T-cell (primary cell): Measurements from ENCODE around the gene HCAR2. TPM values are rescaled to one million over a fixed set of nuclear protein-coding genes. Genes with fewer than 3 reads are reported as not detected.
"Not testable (repeated sequence)": the region's sequence is repeated elsewhere in the genome, so short reads cannot be mapped to it uniquely, and the experiment has no call there.

Experiments
- ATAC-seq, 4 experiments: fragments of 200-7000 bp in 3 of 4; fragments of 150-1000 bp in 1 of 4; cut with Tn5 transposase; replicated peaks in 1 of 4; 1 replicate in 3 of 4; 2 replicates in 1 of 4; pipeline ENCODE4 v1.10.0; 2021; ENCODE audit warnings: moderate library complexity in 3 of 4, mild to moderate bottlenecking in 2 of 4, moderate number of reproducible peaks in 1 of 4
- CTCF ChIA-PET, 2 donors: fragments of 300-600 bp; sonication (Branson Sonifier 250); formaldehyde crosslinking; loops; one replicate each; lab custom pipeline; 2022; ENCODE audit warnings: antibody characterized with exemption in 2 of 2; lab: Charles Lee
- POLR2A ChIA-PET, 2 donors: fragments of 300-600 bp; sonication (Branson Sonifier 250); formaldehyde crosslinking; loops; one replicate each; lab custom pipeline; 2022; ENCODE audit warnings: antibody characterized with exemption in 2 of 2; lab: Charles Lee
- DNase-seq, 35 experiments: peaks; one replicate each; pipeline versions ENCODE4 v3.0.0 to v3.0.0-alpha.2; 2013 to 2023
- H3K27ac ChIP-seq: one replicate; pipeline ENCODE4 v1.5.1; 2013; ENCODE audit warnings: low read length
- H3K27me3 ChIP-seq, 2 experiments: replicated peaks in 1 of 2; 1 replicate in 1 of 2; 2 replicates in 1 of 2; pipeline versions ENCODE4 v1.6.1 to v1.7.0; 2013; ENCODE audit warnings: low read length in 1 of 2, mixed read lengths in 1 of 2; ENCODE audit not compliant: control insufficient read depth in 2 of 2, insufficient read depth in 2 of 2; ENCODE audit errors: extremely low read depth in 1 of 2
- H3K36me3 ChIP-seq, 2 donors: 1 replicate in 1 of 2; 2 replicates in 1 of 2; pipeline versions ENCODE4 v1.6.1 to v1.7.0; 2013; ENCODE audit warnings: low read length in 1 of 2; ENCODE audit not compliant: control insufficient read depth in 2 of 2, insufficient read depth in 1 of 2; ENCODE audit errors: extremely low read depth in 1 of 2
- H3K4me1 ChIP-seq, 2 experiments: 1 replicate in 1 of 2; 2 replicates in 1 of 2; pipeline versions ENCODE4 v1.6.1 to v1.7.0; 2013; ENCODE audit warnings: low read length in 2 of 2, mixed read lengths in 1 of 2; ENCODE audit not compliant: insufficient read depth in 2 of 2, control insufficient read depth in 1 of 2; ENCODE audit errors: extremely low read depth in 1 of 2
- H3K4me3 ChIP-seq, 2 donors: 1 replicate in 1 of 2; 2 replicates in 1 of 2; pipeline versions ENCODE4 v1.5.1 to v1.7.0; 2013; ENCODE audit warnings: mild to moderate bottlenecking in 2 of 2, low read length in 1 of 2, moderate library complexity in 1 of 2; ENCODE audit not compliant: control insufficient read depth in 1 of 2; ENCODE audit errors: extremely low read depth in 1 of 2
- H3K9me3 ChIP-seq: 2 replicates; pipeline ENCODE4 v1.7.0; 2013
- H3K27ac Mint-ChIP-seq, 2 donors: one replicate each; pipeline ENCODE4 v1.8.0; 2020 to 2021; ENCODE audit warnings: mild to moderate bottlenecking in 2 of 2, mixed read lengths in 2 of 2
- H3K27me3 Mint-ChIP-seq, 2 donors: one replicate each; pipeline ENCODE4 v1.8.0; 2021 to 2022; ENCODE audit warnings: mixed read lengths in 2 of 2
- H3K36me3 Mint-ChIP-seq: one replicate; pipeline ENCODE4 v1.8.0; 2021; ENCODE audit warnings: mixed read lengths
- H3K4me1 Mint-ChIP-seq, 3 donors: one replicate each; pipeline ENCODE4 v1.8.0; 2020 to 2022; ENCODE audit warnings: mixed read lengths in 3 of 3, mild to moderate bottlenecking in 1 of 3
- H3K4me3 Mint-ChIP-seq, 3 donors: one replicate each; pipeline ENCODE4 v1.8.0; 2020 to 2022; ENCODE audit warnings: mild to moderate bottlenecking in 3 of 3, mixed read lengths in 3 of 3, moderate library complexity in 3 of 3
- H3K9me3 Mint-ChIP-seq, 3 donors: one replicate each; pipeline ENCODE4 v1.8.0; 2020 to 2022; ENCODE audit warnings: mixed read lengths in 3 of 3
- WGBS: methylation state at CpG from one replicate; pipeline ENCODE4 v1.1.5; 2013; ENCODE audit warnings: missing lambda C conversion rate; ENCODE audit not compliant: insufficient coverage; 5-methylcytosine and 5-hydroxymethylcytosine counted together
- total RNA-seq, 35 experiments: library from RNA in 6 of 35; stranded (reverse) in 6 of 35; fragments of 120-200 nt in 1 of 35; gene quantifications; one replicate each; pipeline versions ENCODE4 v1.2.1 to v1.2.4 and lab custom pipeline; 2013 to 2026

The HCAR2 gene
- total RNA-seq (under 1 TPM in 1 of 5 donors, not detected in 4; 0.23 TPM), total RNA-seq (lab: John Stamatoyannopoulos, UW) (0 to 0.43 (median 0) reads per million in 29 experiments)
- total RNA-seq (2013): 0.07 TPM

DNA sequence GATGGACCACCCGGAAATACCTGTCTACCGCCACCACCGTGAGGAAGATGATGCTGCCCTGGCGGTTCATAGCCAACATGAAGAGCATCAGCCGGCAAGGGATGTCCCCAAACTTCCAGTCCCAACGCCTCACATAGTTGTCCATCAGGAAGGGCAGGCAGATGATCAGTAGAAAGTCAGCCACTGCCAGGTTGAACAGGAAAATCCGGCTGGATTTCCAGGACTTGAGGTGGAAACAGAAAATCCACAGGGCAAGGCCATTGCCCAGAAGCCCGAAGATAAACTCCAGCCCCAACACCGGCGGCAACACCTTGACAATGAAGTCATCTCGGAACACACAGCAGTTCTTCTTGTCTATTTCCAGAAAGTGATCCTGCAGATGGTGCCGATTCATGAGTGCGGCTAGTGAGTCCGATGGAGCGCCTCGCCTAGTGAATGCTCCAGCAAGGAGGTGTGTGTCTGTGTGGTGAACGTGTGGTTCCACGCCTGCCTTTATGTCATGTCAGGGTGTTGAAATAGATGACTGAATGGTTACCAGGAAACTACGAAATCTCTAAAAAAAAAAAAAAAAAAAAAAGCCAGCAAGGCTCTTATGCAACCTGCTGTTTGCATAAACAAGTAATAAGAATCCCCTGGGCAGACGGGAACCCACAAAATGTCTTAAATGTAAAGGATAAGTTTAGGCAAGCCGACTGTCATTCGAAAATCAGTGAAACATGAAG lies at the start of gene HCAR2:
TSS of gene HCAR2 (minus strand) at position 468 of the 722 bp plus-strand sequence. CDS start at position 394, 74 bp downstream.
- H3K4me1 Mint-ChIP-seq, H3K27ac ChIP-seq, H3K27ac Mint-ChIP-seq, POLR2A ChIA-PET, H3K27me3 Mint-ChIP-seq, H3K36me3 ChIP-seq, CTCF ChIA-PET, H3K4me1 ChIP-seq, H3K4me3 Mint-ChIP-seq, ATAC-seq, H3K9me3 Mint-ChIP-seq, H3K27me3 ChIP-seq, H3K4me3 ChIP-seq, H3K9me3 ChIP-seq, H3K36me3 Mint-ChIP-seq: not testable (repeated sequence)
- peak in 1 of 35 experiments; percentile 22 for DNase-seq
- 90% methylated on average over 16 of the region's 22 CpGs for WGBS

DNA sequence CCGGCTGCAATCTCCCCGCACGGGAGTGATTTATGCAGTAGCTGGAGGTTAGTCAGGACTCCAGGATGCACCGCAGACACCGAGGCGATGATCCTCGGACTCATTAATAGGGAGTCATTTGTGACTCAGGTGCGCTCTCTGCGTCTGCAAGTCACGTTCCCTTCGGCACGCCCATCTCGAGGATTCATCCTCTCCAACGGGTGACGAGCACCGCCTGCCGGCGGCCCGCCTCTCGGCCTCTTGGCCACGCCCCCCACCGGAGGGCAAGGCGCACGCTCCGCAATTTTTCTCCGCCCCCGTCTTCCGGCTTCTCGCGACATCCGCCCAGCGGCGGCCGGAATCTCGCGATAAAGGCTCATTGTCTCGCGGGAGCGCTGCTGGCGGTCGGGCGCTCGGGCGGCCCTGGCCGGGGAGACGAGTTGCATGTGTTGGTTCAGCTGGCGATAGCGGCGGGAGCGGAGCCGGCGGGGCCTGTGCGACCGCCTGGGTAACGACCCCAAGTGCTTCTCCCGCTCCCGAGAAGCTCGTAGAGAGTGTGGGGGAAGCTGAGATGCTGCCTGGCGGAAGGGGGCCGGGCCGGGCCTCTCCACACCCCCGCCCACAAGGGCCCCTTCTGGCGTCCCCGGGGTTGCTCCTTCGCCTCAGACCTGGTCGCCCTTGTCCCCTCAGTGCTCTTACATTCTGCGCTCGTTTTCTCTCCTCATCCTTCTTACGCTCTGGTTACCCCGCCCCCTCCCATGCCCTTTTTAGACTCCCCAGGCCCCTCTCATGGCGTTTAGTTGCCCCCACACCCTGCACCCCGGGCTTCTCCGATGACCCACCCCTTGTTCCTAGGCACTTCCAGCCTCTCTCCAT lies 49.5 kb upstream of the HCAR2 start, which contains the start of gene DENR:
TSS of gene DENR (plus strand) at position 361 of the 855 bp plus-strand sequence. CDS start 878 bp downstream, outside the sequence.
- H3K4me1 Mint-ChIP-seq: peaks cover 49 to 56% (median 52%) of the 10 kb centered on the region in 3 donors
- peaks cover 34% of the 10 kb centered on the region for H3K36me3 Mint-ChIP-seq
- POLR2A ChIA-PET: interaction anchor here in 1 of 2 donors (1.1 kb wide), 1 partner anchor 480 kb away, joined by 3 read pairs; the partner anchor contains the start of gene MPHOSPH9

DNA sequence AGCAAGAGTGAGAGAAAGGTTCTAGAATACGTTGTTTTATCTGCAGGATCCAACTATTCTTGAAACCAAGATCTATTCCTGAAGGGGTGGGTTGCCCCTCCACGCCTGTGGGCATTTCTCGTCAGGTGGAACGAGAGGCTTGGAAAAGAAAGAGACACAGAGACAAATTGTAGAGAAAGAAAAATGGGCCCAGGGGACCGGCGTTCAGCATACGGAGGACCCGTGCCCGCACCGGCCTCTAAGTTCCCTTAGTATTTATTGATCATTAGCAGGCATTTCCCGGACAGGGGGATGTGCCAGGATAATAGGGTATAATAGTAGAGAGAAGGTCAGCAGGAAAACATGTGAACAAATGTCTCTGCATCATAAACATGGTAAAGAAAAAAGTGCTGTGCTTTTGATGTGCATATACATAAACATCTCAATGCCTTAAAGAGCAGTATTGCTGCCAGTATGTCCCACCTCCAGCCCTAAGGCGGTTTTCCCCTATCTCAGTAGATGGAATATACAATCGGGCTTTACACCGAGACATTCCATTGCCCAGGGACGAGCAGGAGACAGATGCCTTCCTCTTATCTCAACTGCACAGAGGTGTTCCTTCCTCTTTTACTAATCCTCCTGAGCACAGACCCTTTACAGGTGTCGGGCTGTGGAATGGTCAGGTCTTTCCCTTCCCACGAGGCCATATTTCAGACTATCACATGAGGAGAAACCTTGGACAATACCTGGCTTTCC lies 47.8 kb upstream of the HCAR2 start:
- peaks cover 19% of the 10 kb centered on the region for H3K36me3 Mint-ChIP-seq
- CTCF ChIA-PET, ATAC-seq, DNase-seq, H3K27me3 ChIP-seq, H3K27ac ChIP-seq, H3K9me3 Mint-ChIP-seq, H3K27me3 Mint-ChIP-seq, POLR2A ChIA-PET, H3K4me3 ChIP-seq, H3K9me3 ChIP-seq: not testable (repeated sequence)
- H3K4me3 Mint-ChIP-seq: peak overlapping the region; percentile 90 to 94 (median 92)
- 88% methylated on average over 10 of the region's 17 CpGs for WGBS
- Histone ChIP-seq H3K4me1 (peaks cover 15 to 16% of the 10 kb centered on the region in 2 experiments), H3K36me3 (peaks cover 0 to 21% of the 10 kb centered on the region in 2 donors)
- H3K27ac Mint-ChIP-seq: peak overlapping the region; percentile 76 to 99
- H3K4me1 Mint-ChIP-seq: peaks cover 35 to 39% (median 35%) of the 10 kb centered on the region in 3 donors

More for the DNA sequence above, 49.5 kb upstream of the HCAR2 start, which contains the start of gene DENR:
- WGBS: under 1% methylated on average over 59 of the region's 73 CpGs
- Histone ChIP-seq H3K9me3 (no peaks in the 10 kb centered on the region), H3K36me3 (peaks cover 0 to 36% of the 10 kb centered on the region in 2 donors), H3K27me3 (no peaks in the 10 kb centered on the region), H3K4me3 (peak within 1 kb of the TSS; percentile 61 to 98), H3K4me1 (peaks cover 15 to 20% of the 10 kb centered on the region in 2 experiments), H3K27ac (peak within 1 kb of the TSS; percentile 85)
- CTCF ChIA-PET: interaction anchor here in 1 of 2 donors (0.8 kb wide), 1 partner anchor 37 kb away, joined by 3 read pairs; no protein-coding TSS in a partner anchor
- H3K27ac Mint-ChIP-seq: peak within 1 kb of the TSS; percentile 98 to 99
- DNase-seq (peak; percentile 97 to 100 (median 99)), ATAC-seq (peak; percentile 93 to 95 (median 94))
- H3K9me3 Mint-ChIP-seq: no peaks in the 10 kb centered on the region
- H3K27me3 Mint-ChIP-seq: no peaks in the 10 kb centered on the region
- H3K4me3 Mint-ChIP-seq: peak within 1 kb of the TSS; percentile 90 to 94 (median 92)

DNA sequence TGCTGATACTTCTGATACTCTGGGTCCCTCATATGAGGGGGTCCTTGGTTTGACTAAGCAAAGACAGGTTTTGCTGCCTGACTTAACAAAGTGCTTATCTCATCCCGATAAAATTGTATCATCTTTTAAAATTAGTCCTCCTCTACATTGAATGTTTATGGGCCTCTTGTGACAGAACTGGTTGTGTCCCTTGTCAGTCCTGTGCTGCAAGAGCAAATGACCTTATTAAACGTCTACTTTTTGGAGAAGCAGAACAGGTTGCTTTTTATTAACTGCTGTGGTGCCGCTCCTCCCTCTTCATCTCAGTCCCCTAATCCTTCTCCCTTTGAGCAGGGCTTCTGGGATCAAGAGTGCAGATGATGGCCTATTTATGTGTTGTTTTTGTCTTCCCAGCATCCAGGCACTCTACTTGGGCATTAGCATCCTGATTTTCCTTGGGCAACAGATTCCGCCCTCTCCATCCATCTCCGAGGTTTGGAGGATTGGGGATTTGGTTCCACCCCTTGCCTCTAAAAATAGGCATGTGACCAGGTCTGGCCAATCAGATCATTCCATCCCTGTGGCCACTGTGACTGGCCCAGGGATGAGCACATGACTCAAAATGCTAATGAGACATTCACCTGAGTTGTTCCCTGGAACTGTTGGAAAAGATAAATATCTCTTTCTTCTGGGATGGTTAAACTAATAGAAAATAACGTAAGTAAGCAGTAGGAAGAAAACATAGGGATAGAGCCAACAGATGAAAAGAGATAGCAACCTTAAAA lies 46.6 kb upstream of the HCAR2 start:
- no peak overlapping the region for H3K27ac Mint-ChIP-seq
- WGBS: no CpG with 5 or more reads among the region's 6 CpGs
- H3K36me3 Mint-ChIP-seq: peaks cover 10% of the 10 kb centered on the region
- peaks cover 0 to 3% of the 10 kb centered on the region in 2 experiments for H3K27me3 ChIP-seq
- H3K36me3 ChIP-seq: peaks cover 0 to 10% of the 10 kb centered on the region in 2 donors
- POLR2A ChIA-PET: no interaction called here
- DNase-seq (no peak), ATAC-seq (no peak)
- peaks cover 15 to 16% of the 10 kb centered on the region in 2 experiments for H3K4me1 ChIP-seq
- no peaks in the 10 kb centered on the region for H3K9me3 Mint-ChIP-seq
- CTCF ChIA-PET: no interaction called here
- no peaks in the 10 kb centered on the region for H3K27me3 Mint-ChIP-seq
- H3K9me3 ChIP-seq: no peaks in the 10 kb centered on the region
- no peak overlapping the region for H3K4me3 ChIP-seq
- H3K27ac ChIP-seq: no peak overlapping the region
- H3K4me3 Mint-ChIP-seq: no peak overlapping the region
- H3K4me1 Mint-ChIP-seq: peaks cover 25 to 32% (median 27%) of the 10 kb centered on the region in 3 donors

DNA sequence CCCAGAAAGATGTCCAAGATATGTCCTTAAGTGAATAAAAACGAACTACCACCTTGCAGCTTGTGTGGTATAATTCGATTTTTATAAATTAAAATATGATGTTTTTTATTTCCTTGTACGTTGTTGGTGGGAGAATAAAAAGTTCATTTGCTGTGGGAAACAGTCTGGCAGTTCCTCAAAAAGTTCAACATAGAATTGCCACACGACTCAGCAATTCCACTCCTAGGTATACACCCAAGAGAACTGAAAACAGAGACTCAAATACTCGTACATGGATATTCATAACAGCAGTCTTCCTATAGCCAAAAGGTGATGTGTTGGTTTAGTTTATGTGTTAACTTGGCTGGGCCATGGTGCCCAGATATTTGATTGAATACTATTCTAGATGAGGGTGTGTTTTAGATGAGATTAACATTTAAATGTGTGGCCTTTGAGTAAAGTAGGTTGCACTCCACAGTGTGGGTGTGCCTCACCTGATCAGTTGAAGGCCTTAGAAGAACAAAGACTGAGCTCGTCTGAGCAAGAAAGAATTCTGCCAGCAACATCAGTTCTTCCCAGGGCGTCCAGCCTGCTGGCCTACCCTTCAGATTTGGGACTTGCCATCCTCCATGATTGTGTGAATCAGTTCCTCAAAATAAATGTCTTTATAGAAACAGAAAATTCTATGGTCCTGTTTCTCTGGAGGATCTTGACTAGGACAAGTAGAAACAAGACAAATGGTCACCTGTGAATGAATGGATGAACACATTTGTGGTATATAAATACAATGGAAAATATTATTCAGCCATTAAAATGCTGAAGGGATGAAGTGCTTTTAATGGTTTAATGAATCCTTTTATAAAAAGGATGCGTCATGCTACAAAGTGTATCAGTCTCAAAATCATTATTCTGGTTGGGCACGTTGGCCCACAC lies 44.3 kb upstream of the HCAR2 start:
- no peaks in the 10 kb centered on the region for H3K9me3 ChIP-seq
- 76% methylated on average over 2 of the region's 9 CpGs for WGBS
- Mint-ChIP-seq H3K36me3 (no peaks in the 10 kb centered on the region), H3K27me3 (no peaks in the 10 kb centered on the region), H3K9me3 (no peaks in the 10 kb centered on the region), H3K27ac (no peak overlapping the region), H3K4me3 (no peak overlapping the region), H3K4me1 (peaks cover 8 to 11% (median 10%) of the 10 kb centered on the region in 3 donors)
- H3K4me1 ChIP-seq: peaks cover 4 to 7% of the 10 kb centered on the region in 2 experiments
- no peak overlapping the region for H3K4me3 ChIP-seq
- no peak overlapping the region for H3K27ac ChIP-seq
- H3K36me3 ChIP-seq: no peaks in the 10 kb centered on the region
- peaks cover 0 to 3% of the 10 kb centered on the region in 2 experiments for H3K27me3 ChIP-seq
- ATAC-seq (no peak), DNase-seq (no peak)
- ChIA-PET CTCF (no interaction called here), POLR2A (no interaction called here)
